ENCODE measurements around the gene DNM1.

The DNM1 gene

GRCh38 chr9:128206484-128206883 is 3.3 kb downstream of the DNM1 start:
- no peak for DNase-seq

GRCh38 chr9:128206916-128207910 is 4.0 kb downstream of the DNM1 start:
- no peak for DNase-seq

- DNase-seq = no peak
Observed at GRCh38 chr9:128208386-128208785, 5.2 kb downstream of the DNM1 start.

- no peak for DNase-seq
Observed at GRCh38 chr9:128208946-128209669, 5.9 kb downstream of the DNM1 start.

GRCh38 chr9:128211186-128211980 is 8.2 kb downstream of the DNM1 start:
- no peak for DNase-seq

- DNase-seq = no peak
Observed at GRCh38 chr9:128211981-128212281, 8.8 kb downstream of the DNM1 start.

- DNase-seq = no peak
Observed at GRCh38 chr9:128213746-128214497, 10.7 kb downstream of the DNM1 start.

GRCh38 chr9:128214571-128215490 is 11.7 kb downstream of the DNM1 start:
- DNase-seq = no peak

- peak; percentile 90 for DNase-seq
Observed at GRCh38 chr9:128215491-128216409, 12.6 kb downstream of the DNM1 start.

GRCh38 chr9:128216781-128217553 is 13.8 kb downstream of the DNM1 start:
- no peak for DNase-seq

- DNase-seq = no peak
Observed at GRCh38 chr9:128218172-128218517, 15.0 kb downstream of the DNM1 start.

GRCh38 chr9:128218518-128219389 is 15.6 kb downstream of the DNM1 start:
- DNase-seq = peak; percentile 59

GRCh38 chr9:128219831-128220230 is 16.7 kb downstream of the DNM1 start:
- no peak for DNase-seq

- no peak for DNase-seq
Observed at GRCh38 chr9:128222026-128222425, 18.8 kb downstream of the DNM1 start.

GRCh38 chr9:128222880-128223670 is 19.9 kb downstream of the DNM1 start:
- DNase-seq = no peak

- DNase-seq = no peak
Observed at GRCh38 chr9:128224877-128225276, 21.7 kb downstream of the DNM1 start.

- DNase-seq = no peak
Observed at GRCh38 chr9:128225770-128226411, 22.7 kb downstream of the DNM1 start.
